IPS-11a (cell line): ENCODE measurements around the gene LRRC8C.
"Not testable (repeated sequence)": the region's sequence is repeated elsewhere in the genome, so short reads cannot be mapped to it uniquely, and the experiment has no call there.

Experiments used
- H3K4me3 ChIP-seq: one replicate; pipeline ENCODE4 v1.5.1; 2013; ENCODE audit warnings: low read depth, low read length, control low read depth

The LRRC8C gene

GRCh38 chr1:89607586-89608318, 25.2 kb upstream of the LRRC8C start:
- no peak overlapping the region for H3K4me3 ChIP-seq

- no peak overlapping the region for H3K4me3 ChIP-seq
These were observed 24.5 kb upstream of the LRRC8C start for GRCh38 chr1:89608319-89608983.

- H3K4me3 ChIP-seq = no peak overlapping the region
These were observed 23.8 kb upstream of the LRRC8C start for GRCh38 chr1:89608984-89609725.

- H3K4me3 ChIP-seq = no peak overlapping the region
These were observed 23.0 kb upstream of the LRRC8C start for GRCh38 chr1:89609781-89610456.

GRCh38 chr1:89610457-89611011, 22.4 kb upstream of the LRRC8C start:
- no peak overlapping the region for H3K4me3 ChIP-seq

- H3K4me3 ChIP-seq = no peak overlapping the region
These were observed 21.2 kb upstream of the LRRC8C start for GRCh38 chr1:89611721-89612120.

- H3K4me3 ChIP-seq = no peak overlapping the region
These were observed 19.0 kb upstream of the LRRC8C start for GRCh38 chr1:89613928-89614327.

GRCh38 chr1:89615676-89616598, 17.0 kb upstream of the LRRC8C start:
- H3K4me3 ChIP-seq = no peak overlapping the region

GRCh38 chr1:89616844-89617627, 15.9 kb upstream of the LRRC8C start:
- H3K4me3 ChIP-seq = no peak overlapping the region

GRCh38 chr1:89620664-89621063, 12.3 kb upstream of the LRRC8C start:
- no peak overlapping the region for H3K4me3 ChIP-seq

- no peak overlapping the region for H3K4me3 ChIP-seq
These were observed 10.0 kb upstream of the LRRC8C start for GRCh38 chr1:89622895-89623294.

GRCh38 chr1:89624314-89624713, 8.6 kb upstream of the LRRC8C start:
- H3K4me3 ChIP-seq = no peak overlapping the region

- no peak overlapping the region for H3K4me3 ChIP-seq
These were observed 8.1 kb upstream of the LRRC8C start for GRCh38 chr1:89624715-89625323.

- no peak overlapping the region for H3K4me3 ChIP-seq
These were observed 5.3 kb upstream of the LRRC8C start for GRCh38 chr1:89627596-89627962.

- H3K4me3 ChIP-seq = no peak overlapping the region
These were observed 3.8 kb upstream of the LRRC8C start for GRCh38 chr1:89629146-89629545.

GRCh38 chr1:89629600-89629999, 3.3 kb upstream of the LRRC8C start:
- not testable (repeated sequence) for H3K4me3 ChIP-seq

GRCh38 chr1:89630048-89630447, 2.9 kb upstream of the LRRC8C start:
- H3K4me3 ChIP-seq = no peak overlapping the region

- H3K4me3 ChIP-seq = peak overlapping the region; percentile 83
These were observed 884 bp upstream of the LRRC8C start for GRCh38 chr1:89631816-89632656.
